SU-DHL-6 (cell line): ENCODE measurements around the gene RBBP4.

ENCODE experiments used
- H2AFZ ChIP-seq: fragments of 200-600 bp; sonication (generic); 2 replicates; pipeline ENCODE4 v1.6.1; 2014; ENCODE audit warnings: low read depth, mild to moderate bottlenecking, moderate library complexity, mixed read lengths, antibody characterized with exemption, low read length; ENCODE audit not compliant: severe bottlenecking
- H3F3A ChIP-seq: fragments of 200-600 bp; shearing (Covaris generic); 2 replicates; pipeline ENCODE4 v1.6.0; 2016; ENCODE audit warnings: antibody characterized with exemption, mild to moderate bottlenecking; ENCODE audit not compliant: insufficient read depth
- H3K27ac ChIP-seq: fragments of 200-600 bp; sonication (generic); 2 replicates; pipeline ENCODE4 v1.5.1; 2016; ENCODE audit warnings: low read depth, mild to moderate bottlenecking, low read length, moderate library complexity, mixed read lengths
- H3K27me3 ChIP-seq: fragments of 200-600 bp; sonication (generic), shearing (Covaris generic); 2 replicates; pipeline ENCODE4 v1.6.0; 2014; ENCODE audit warnings: mild to moderate bottlenecking, low read length
- H3K36me3 ChIP-seq: fragments of 200-600 bp; sonication (generic); 2 replicates; pipeline ENCODE4 v1.6.1; 2014; ENCODE audit warnings: mild to moderate bottlenecking, low read length, mixed read lengths
- H3K4me2 ChIP-seq: fragments of 300-600, 200-600 bp; shearing (Covaris generic), sonication (generic); 2 replicates; pipeline ENCODE4 v1.6.0; 2014; ENCODE audit warnings: low read length, low read depth, mild to moderate bottlenecking; ENCODE audit not compliant: poor library complexity, severe bottlenecking
- H3K4me3 ChIP-seq: fragments of 200-600 bp; sonication (generic); 2 replicates; pipeline ENCODE4 v1.5.1; 2014; ENCODE audit warnings: antibody characterized with exemption, low read length, mild to moderate bottlenecking, mixed read lengths; ENCODE audit not compliant: insufficient read depth, poor library complexity, severe bottlenecking
- H3K79me2 ChIP-seq: fragments of 200-600 bp; sonication (generic); 2 replicates; pipeline ENCODE4 v1.6.1; 2014; ENCODE audit warnings: mild to moderate bottlenecking, low read length, moderate library complexity; ENCODE audit not compliant: insufficient read depth
- H3K9ac ChIP-seq: fragments of 200-600 bp; sonication (generic); 2 replicates; pipeline ENCODE4 v1.7.0; 2014; ENCODE audit warnings: mild to moderate bottlenecking, low read length
- H3K9me2 ChIP-seq: fragments of 200-600 bp; sonication (generic); replicated peaks from 2 replicates; pipeline ENCODE4 v1.6.1; 2014; ENCODE audit warnings: low read length; ENCODE audit not compliant: insufficient read depth
- H3K9me3 ChIP-seq: fragments of 200-600 bp; sonication (generic); 2 replicates; pipeline ENCODE4 v1.6.1; 2014; ENCODE audit warnings: low read length, mixed read lengths; ENCODE audit not compliant: insufficient read depth
- H4K20me1 ChIP-seq: fragments of 200-600 bp; sonication (generic); 2 replicates; pipeline ENCODE4 v1.6.1; 2014; ENCODE audit warnings: low read depth, mild to moderate bottlenecking, antibody characterized with exemption, low read length, moderate library complexity, mixed read lengths
- CTCF ChIP-seq: fragments of 200-600 bp; sonication (generic); IDR thresholded peaks from one replicate; pipeline ENCODE4 v1.5.1; 2017; ENCODE audit warnings: antibody characterized with exemption, mild to moderate bottlenecking, low read length, moderate library complexity; ENCODE audit not compliant: insufficient read depth, poor library complexity, severe bottlenecking
- EZH2phosphoT487 ChIP-seq: fragments of 200-600 bp; sonication (generic), shearing (Covaris generic); conservative IDR thresholded peaks from 2 replicates; pipeline ENCODE4 v1.6.1; 2018; ENCODE audit warnings: mild to moderate bottlenecking, antibody characterized with exemption, low read length, moderate library complexity, mixed read lengths

The RBBP4 gene

GRCh38 chr1:32717503-32717902, 66.5 kb downstream of the RBBP4 start:
- Histone ChIP-seq H3K79me2 (no peaks in the 10 kb centered on the region), H3K9ac (no peak overlapping the region), H3K27me3 (no peaks in the 10 kb centered on the region), H3K27ac (no peak overlapping the region), H3K36me3 (no peaks in the 10 kb centered on the region), H4K20me1 (no peaks in the 10 kb centered on the region), H2AFZ (no peak overlapping the region), H3F3A (no peaks in the 10 kb centered on the region), H3K4me3 (no peak overlapping the region), H3K9me2 (no peaks in the 10 kb centered on the region), H3K4me2 (no peak overlapping the region), H3K9me3 (no peaks in the 10 kb centered on the region)
- no peak for TF ChIP-seq CTCF

GRCh38 chr1:32718036-32718435, 67.0 kb downstream of the RBBP4 start:
- no peak overlapping the region for H3K4me2 ChIP-seq
- H3K4me3 ChIP-seq, result no peak overlapping the region
- H3F3A ChIP-seq, result no peaks in the 10 kb centered on the region
- TF ChIP-seq EZH2phosphoT487 (no peak), CTCF (no peak)
- no peaks in the 10 kb centered on the region for H3K9me3 ChIP-seq
- H3K36me3 ChIP-seq, result no peaks in the 10 kb centered on the region
- H3K27me3 ChIP-seq, result no peaks in the 10 kb centered on the region
- no peaks in the 10 kb centered on the region for H3K9me2 ChIP-seq
- H3K27ac ChIP-seq, result no peak overlapping the region
- no peaks in the 10 kb centered on the region for H3K79me2 ChIP-seq
- H4K20me1 ChIP-seq, result no peaks in the 10 kb centered on the region
- H3K9ac ChIP-seq, result no peak overlapping the region
- no peak overlapping the region for H2AFZ ChIP-seq

- no peak overlapping the region for H3K4me3 ChIP-seq
- no peaks in the 10 kb centered on the region for H3K27me3 ChIP-seq
- no peaks in the 10 kb centered on the region for H4K20me1 ChIP-seq
- H3K9ac ChIP-seq, result no peak overlapping the region
- H2AFZ ChIP-seq, result no peak overlapping the region
- H3K36me3 ChIP-seq, result no peaks in the 10 kb centered on the region
- H3F3A ChIP-seq, result no peaks in the 10 kb centered on the region
- TF ChIP-seq CTCF (no peak), EZH2phosphoT487 (no peak)
- no peaks in the 10 kb centered on the region for H3K79me2 ChIP-seq
- H3K4me2 ChIP-seq, result no peak overlapping the region
- no peaks in the 10 kb centered on the region for H3K9me2 ChIP-seq
- H3K9me3 ChIP-seq, result no peaks in the 10 kb centered on the region
- no peak overlapping the region for H3K27ac ChIP-seq
These were observed 67.5 kb downstream of the RBBP4 start for GRCh38 chr1:32718527-32718926.
